GM23338 (cell line): ENCODE data around the gene TMEM201.

Source experiments
- CREB1 ChIP-seq: fragments of 250-450 bp; sonication (Bioruptor Pico); IDR thresholded peaks from 2 replicates; pipeline ENCODE4 v1.5.0; 2020; ENCODE audit warnings: low read depth, mild to moderate bottlenecking, moderate library complexity
- EZH2 ChIP-seq: fragments of 200-600 bp; sonication (generic); IDR thresholded peaks from one replicate; pipeline ENCODE4 v1.8.0; 2017; ENCODE audit warnings: antibody characterized with exemption, mild to moderate bottlenecking, low read depth; ENCODE audit not compliant: unreplicated experiment
- EZH2phosphoT487 ChIP-seq: fragments of 200-600 bp; sonication (generic); IDR thresholded peaks from one replicate; pipeline ENCODE4 v1.8.1; 2018; ENCODE audit warnings: antibody characterized with exemption; ENCODE audit not compliant: unreplicated experiment
- JUNB ChIP-seq: IDR thresholded peaks from one replicate; pipeline ENCODE4 v1.6.1; 2016; ENCODE audit warnings: antibody characterized with exemption; ENCODE audit not compliant: unreplicated experiment
- POLR2AphosphoS5 ChIP-seq: IDR thresholded peaks from 2 replicates; pipeline ENCODE4 v1.6.1; 2016; ENCODE audit warnings: antibody characterized with exemption, low read depth
- TF ChIP-seq, protein P1 (sequence below), 2 experiments: fragments of 200-600 bp in 1 of 2; sonication (generic) in 1 of 2; conservative IDR thresholded peaks; 2 replicates each; pipeline versions ENCODE4 v1.5.1 to v1.6.1; 2016 to 2017; ENCODE audit warnings: antibody characterized with exemption in 2 of 2, low read depth in 2 of 2, mild to moderate bottlenecking in 2 of 2, moderate library complexity in 1 of 2
- TF ChIP-seq, protein P2 (sequence below): IDR thresholded peaks from one replicate; pipeline ENCODE4 v1.6.1; 2018; ENCODE audit warnings: antibody characterized with exemption; ENCODE audit not compliant: unreplicated experiment
- TF ChIP-seq, protein P3 (sequence below): fragments of 250-450 bp; sonication (Bioruptor Pico); IDR thresholded peaks from 2 replicates; pipeline ENCODE4 v1.5.0; 2020; ENCODE audit warnings: mild to moderate bottlenecking, moderate library complexity

DNA sequence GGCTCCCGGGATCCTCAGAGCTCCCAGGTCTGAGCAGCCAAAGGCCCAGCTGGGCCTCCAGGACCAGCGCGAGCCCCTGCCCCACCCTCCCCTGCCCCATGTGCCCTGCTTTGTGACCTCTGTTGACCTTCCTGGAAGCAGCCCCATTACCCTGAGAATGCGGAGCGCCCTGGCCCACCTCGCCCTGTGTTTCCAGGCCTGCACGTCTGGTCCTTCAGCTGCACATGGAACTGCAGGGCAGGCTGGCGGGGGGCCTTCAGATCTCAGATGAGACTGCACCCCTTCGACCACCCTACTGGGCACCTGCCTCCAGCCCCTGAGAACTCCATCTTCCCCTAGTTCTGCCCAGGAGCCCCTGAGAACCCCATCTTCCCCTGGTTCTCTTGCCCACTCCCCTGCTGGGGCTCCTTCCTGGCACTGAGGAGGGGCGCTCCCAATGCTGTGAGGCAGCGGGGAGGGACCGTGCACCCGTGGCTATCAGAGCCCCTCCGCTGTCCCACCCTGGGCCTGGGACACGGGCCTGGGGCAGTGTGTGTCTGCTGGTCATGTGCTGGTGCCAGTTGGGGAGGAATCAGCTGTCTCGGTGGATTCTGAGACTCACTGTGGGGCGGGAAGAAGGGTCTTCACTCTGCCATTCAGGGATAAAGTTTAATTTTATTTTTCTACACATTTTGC, 25.1 kb downstream of the TMEM201 start:
- TF ChIP-seq, protein P1, sequence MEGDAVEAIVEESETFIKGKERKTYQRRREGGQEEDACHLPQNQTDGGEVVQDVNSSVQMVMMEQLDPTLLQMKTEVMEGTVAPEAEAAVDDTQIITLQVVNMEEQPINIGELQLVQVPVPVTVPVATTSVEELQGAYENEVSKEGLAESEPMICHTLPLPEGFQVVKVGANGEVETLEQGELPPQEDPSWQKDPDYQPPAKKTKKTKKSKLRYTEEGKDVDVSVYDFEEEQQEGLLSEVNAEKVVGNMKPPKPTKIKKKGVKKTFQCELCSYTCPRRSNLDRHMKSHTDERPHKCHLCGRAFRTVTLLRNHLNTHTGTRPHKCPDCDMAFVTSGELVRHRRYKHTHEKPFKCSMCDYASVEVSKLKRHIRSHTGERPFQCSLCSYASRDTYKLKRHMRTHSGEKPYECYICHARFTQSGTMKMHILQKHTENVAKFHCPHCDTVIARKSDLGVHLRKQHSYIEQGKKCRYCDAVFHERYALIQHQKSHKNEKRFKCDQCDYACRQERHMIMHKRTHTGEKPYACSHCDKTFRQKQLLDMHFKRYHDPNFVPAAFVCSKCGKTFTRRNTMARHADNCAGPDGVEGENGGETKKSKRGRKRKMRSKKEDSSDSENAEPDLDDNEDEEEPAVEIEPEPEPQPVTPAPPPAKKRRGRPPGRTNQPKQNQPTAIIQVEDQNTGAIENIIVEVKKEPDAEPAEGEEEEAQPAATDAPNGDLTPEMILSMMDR (conservative IDR thresholded peaks at IDR 0.05; ENCODE audit: low read depth in 2 of 2), result no peak
- TF ChIP-seq, protein P2, sequence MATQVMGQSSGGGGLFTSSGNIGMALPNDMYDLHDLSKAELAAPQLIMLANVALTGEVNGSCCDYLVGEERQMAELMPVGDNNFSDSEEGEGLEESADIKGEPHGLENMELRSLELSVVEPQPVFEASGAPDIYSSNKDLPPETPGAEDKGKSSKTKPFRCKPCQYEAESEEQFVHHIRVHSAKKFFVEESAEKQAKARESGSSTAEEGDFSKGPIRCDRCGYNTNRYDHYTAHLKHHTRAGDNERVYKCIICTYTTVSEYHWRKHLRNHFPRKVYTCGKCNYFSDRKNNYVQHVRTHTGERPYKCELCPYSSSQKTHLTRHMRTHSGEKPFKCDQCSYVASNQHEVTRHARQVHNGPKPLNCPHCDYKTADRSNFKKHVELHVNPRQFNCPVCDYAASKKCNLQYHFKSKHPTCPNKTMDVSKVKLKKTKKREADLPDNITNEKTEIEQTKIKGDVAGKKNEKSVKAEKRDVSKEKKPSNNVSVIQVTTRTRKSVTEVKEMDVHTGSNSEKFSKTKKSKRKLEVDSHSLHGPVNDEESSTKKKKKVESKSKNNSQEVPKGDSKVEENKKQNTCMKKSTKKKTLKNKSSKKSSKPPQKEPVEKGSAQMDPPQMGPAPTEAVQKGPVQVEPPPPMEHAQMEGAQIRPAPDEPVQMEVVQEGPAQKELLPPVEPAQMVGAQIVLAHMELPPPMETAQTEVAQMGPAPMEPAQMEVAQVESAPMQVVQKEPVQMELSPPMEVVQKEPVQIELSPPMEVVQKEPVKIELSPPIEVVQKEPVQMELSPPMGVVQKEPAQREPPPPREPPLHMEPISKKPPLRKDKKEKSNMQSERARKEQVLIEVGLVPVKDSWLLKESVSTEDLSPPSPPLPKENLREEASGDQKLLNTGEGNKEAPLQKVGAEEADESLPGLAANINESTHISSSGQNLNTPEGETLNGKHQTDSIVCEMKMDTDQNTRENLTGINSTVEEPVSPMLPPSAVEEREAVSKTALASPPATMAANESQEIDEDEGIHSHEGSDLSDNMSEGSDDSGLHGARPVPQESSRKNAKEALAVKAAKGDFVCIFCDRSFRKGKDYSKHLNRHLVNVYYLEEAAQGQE, result no peak
- TF ChIP-seq EZH2phosphoT487 (no peak), EZH2 (no peak), POLR2AphosphoS5 (no peak), CREB1 (no peak), JUNB (no peak)
- TF ChIP-seq, protein P3, sequence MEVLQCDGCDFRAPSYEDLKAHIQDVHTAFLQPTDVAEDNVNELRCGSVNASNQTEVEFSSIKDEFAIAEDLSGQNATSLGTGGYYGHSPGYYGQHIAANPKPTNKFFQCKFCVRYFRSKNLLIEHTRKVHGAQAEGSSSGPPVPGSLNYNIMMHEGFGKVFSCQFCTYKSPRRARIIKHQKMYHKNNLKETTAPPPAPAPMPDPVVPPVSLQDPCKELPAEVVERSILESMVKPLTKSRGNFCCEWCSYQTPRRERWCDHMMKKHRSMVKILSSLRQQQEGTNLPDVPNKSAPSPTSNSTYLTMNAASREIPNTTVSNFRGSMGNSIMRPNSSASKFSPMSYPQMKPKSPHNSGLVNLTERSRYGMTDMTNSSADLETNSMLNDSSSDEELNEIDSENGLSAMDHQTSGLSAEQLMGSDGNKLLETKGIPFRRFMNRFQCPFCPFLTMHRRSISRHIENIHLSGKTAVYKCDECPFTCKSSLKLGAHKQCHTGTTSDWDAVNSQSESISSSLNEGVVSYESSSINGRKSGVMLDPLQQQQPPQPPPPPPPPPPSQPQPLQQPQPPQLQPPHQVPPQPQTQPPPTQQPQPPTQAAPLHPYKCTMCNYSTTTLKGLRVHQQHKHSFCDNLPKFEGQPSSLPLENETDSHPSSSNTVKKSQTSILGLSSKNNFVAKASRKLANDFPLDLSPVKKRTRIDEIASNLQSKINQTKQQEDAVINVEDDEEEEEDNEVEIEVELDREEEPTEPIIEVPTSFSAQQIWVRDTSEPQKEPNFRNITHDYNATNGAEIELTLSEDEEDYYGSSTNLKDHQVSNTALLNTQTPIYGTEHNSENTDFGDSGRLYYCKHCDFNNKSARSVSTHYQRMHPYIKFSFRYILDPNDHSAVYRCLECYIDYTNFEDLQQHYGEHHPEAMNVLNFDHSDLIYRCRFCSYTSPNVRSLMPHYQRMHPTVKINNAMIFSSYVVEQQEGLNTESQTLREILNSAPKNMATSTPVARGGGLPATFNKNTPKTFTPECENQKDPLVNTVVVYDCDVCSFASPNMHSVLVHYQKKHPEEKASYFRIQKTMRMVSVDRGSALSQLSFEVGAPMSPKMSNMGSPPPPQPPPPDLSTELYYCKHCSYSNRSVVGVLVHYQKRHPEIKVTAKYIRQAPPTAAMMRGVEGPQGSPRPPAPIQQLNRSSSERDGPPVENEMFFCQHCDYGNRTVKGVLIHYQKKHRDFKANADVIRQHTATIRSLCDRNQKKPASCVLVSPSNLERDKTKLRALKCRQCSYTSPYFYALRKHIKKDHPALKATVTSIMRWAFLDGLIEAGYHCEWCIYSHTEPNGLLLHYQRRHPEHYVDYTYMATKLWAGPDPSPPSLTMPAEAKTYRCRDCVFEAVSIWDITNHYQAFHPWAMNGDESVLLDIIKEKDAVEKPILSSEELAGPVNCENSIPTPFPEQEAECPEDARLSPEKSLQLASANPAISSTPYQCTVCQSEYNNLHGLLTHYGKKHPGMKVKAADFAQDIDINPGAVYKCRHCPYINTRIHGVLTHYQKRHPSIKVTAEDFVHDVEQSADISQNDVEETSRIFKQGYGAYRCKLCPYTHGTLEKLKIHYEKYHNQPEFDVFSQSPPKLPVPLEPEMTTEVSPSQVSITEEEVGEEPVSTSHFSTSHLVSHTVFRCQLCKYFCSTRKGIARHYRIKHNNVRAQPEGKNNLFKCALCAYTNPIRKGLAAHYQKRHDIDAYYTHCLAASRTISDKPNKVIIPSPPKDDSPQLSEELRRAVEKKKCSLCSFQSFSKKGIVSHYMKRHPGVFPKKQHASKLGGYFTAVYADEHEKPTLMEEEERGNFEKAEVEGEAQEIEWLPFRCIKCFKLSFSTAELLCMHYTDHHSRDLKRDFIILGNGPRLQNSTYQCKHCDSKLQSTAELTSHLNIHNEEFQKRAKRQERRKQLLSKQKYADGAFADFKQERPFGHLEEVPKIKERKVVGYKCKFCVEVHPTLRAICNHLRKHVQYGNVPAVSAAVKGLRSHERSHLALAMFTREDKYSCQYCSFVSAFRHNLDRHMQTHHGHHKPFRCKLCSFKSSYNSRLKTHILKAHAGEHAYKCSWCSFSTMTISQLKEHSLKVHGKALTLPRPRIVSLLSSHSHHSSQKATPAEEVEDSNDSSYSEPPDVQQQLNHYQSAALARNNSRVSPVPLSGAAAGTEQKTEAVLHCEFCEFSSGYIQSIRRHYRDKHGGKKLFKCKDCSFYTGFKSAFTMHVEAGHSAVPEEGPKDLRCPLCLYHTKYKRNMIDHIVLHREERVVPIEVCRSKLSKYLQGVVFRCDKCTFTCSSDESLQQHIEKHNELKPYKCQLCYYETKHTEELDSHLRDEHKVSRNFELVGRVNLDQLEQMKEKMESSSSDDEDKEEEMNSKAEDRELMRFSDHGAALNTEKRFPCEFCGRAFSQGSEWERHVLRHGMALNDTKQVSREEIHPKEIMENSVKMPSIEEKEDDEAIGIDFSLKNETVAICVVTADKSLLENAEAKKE, result no peak
